H9 (cell line): ENCODE results near the gene NOMO2. TPM values are rescaled to one million over a fixed set of nuclear protein-coding genes. Genes with fewer than 3 reads are reported as not detected.
"Not testable (repeated sequence)": the region's sequence is repeated elsewhere in the genome, so short reads cannot be mapped to it uniquely, and the experiment has no call there.

ENCODE experiments used
- DNase-seq: peaks from one replicate; pipeline ENCODE4 v3.0.0-alpha.2; 2017
- H2AFZ ChIP-seq: one replicate; pipeline ENCODE4 v1.6.1; 2013; ENCODE audit warnings: mild to moderate bottlenecking, low read length, control low read depth, moderate library complexity
- H2AK5ac ChIP-seq: 2 replicates; pipeline ENCODE4 v1.6.1; 2013; ENCODE audit warnings: low read length, control low read depth, mixed read lengths; ENCODE audit not compliant: insufficient read length
- H2BK120ac ChIP-seq: one replicate; pipeline ENCODE4 v1.6.1; 2013; ENCODE audit warnings: low read depth, mild to moderate bottlenecking, low read length, control low read depth, inconsistent platforms; ENCODE audit not compliant: poor library complexity, severe bottlenecking
- H2BK12ac ChIP-seq: 2 replicates; pipeline ENCODE4 v1.6.1; 2013; ENCODE audit warnings: low read length, control low read depth, mixed read lengths, low read depth; ENCODE audit not compliant: insufficient read length
- H2BK15ac ChIP-seq: 2 replicates; pipeline ENCODE4 v1.6.1; 2013; ENCODE audit warnings: low read depth, low read length, control low read depth
- H2BK20ac ChIP-seq: one replicate; pipeline ENCODE4 v1.6.1; 2013; ENCODE audit warnings: low read depth, mild to moderate bottlenecking, low read length, control low read depth, inconsistent platforms; ENCODE audit not compliant: poor library complexity, severe bottlenecking
- H2BK5ac ChIP-seq: 2 replicates; pipeline ENCODE4 v1.6.1; 2013; ENCODE audit warnings: low read length, control low read depth, mixed read lengths; ENCODE audit not compliant: insufficient read length
- H3K14ac ChIP-seq: 2 replicates; pipeline ENCODE4 v1.6.1; 2013; ENCODE audit warnings: low read length, control low read depth; ENCODE audit not compliant: insufficient read depth
- H3K18ac ChIP-seq: 2 replicates; pipeline ENCODE4 v1.6.1; 2013; ENCODE audit warnings: low read depth, mild to moderate bottlenecking, mixed read lengths, low read length, control low read depth; ENCODE audit not compliant: insufficient read length
- H3K23ac ChIP-seq: 2 replicates; pipeline ENCODE4 v1.6.1; 2013; ENCODE audit warnings: low read length, control low read depth, mixed read lengths, low read depth; ENCODE audit not compliant: insufficient read length
- H3K23me2 ChIP-seq: 2 replicates; pipeline ENCODE4 v1.6.1; 2013; ENCODE audit warnings: low read depth, mild to moderate bottlenecking, mixed read lengths, low read length, control low read depth; ENCODE audit not compliant: insufficient read length, poor library complexity, severe bottlenecking
- H3K27ac ChIP-seq: 2 replicates; pipeline ENCODE4 v1.5.1; 2013; ENCODE audit warnings: low read length, control low read depth, mixed read lengths, low read depth; ENCODE audit not compliant: insufficient read length
- H3K27me3 ChIP-seq: 2 replicates; pipeline ENCODE4 v1.6.1; 2013; ENCODE audit warnings: low read length, control low read depth, inconsistent platforms; ENCODE audit not compliant: insufficient read depth
- H3K4ac ChIP-seq: 2 replicates; pipeline ENCODE4 v1.6.1; 2013; ENCODE audit warnings: low read depth, mild to moderate bottlenecking, control low read depth, inconsistent platforms, low read length, moderate library complexity
- H3K4me1 ChIP-seq: 2 replicates; pipeline ENCODE4 v1.6.1; 2013; ENCODE audit warnings: low read length, control low read depth, inconsistent platforms; ENCODE audit not compliant: insufficient read depth
- H3K4me2 ChIP-seq: 2 replicates; pipeline ENCODE4 v1.6.1; 2013; ENCODE audit warnings: low read length, control low read depth, mixed read lengths; ENCODE audit not compliant: insufficient read length, insufficient read depth
- H3K56ac ChIP-seq: 2 replicates; pipeline ENCODE4 v1.6.1; 2013; ENCODE audit warnings: low read depth, mild to moderate bottlenecking, mixed read lengths, low read length, control low read depth; ENCODE audit not compliant: insufficient read length
- H3K79me1 ChIP-seq: 2 replicates; pipeline ENCODE4 v1.6.1; 2013; ENCODE audit warnings: low read depth, mild to moderate bottlenecking, moderate library complexity, low read length, control low read depth, inconsistent platforms; ENCODE audit not compliant: insufficient read depth, poor library complexity, severe bottlenecking
- H3K79me2 ChIP-seq: 2 replicates; pipeline ENCODE4 v1.6.1; 2013; ENCODE audit warnings: low read length, control low read depth, inconsistent platforms; ENCODE audit not compliant: insufficient read depth
- H3K9ac ChIP-seq: 2 replicates; pipeline ENCODE4 v1.6.1; 2013; ENCODE audit warnings: low read length, control low read depth, mixed read lengths; ENCODE audit not compliant: insufficient read length; ENCODE audit errors: extremely low read depth
- H3K9me3 ChIP-seq: one replicate; pipeline ENCODE4 v1.6.1; 2013; ENCODE audit warnings: low read depth, low read length, inconsistent platforms; ENCODE audit not compliant: control insufficient read depth
- H3T11ph ChIP-seq: one replicate; pipeline ENCODE4 v1.6.1; 2013; ENCODE audit warnings: mild to moderate bottlenecking, low read length, control low read depth, inconsistent platforms
- H4K20me1 ChIP-seq: one replicate; pipeline ENCODE4 v1.6.1; 2013; ENCODE audit not compliant: control insufficient read depth, insufficient read length, insufficient read depth
- H4K5ac ChIP-seq: 2 replicates; pipeline ENCODE4 v1.6.1; 2013; ENCODE audit warnings: low read depth, mild to moderate bottlenecking, mixed read lengths, low read length, control low read depth; ENCODE audit not compliant: insufficient read length
- H4K8ac ChIP-seq: replicated peaks from 2 replicates; pipeline ENCODE4 v1.6.1; 2013; ENCODE audit warnings: low read length, control low read depth, mixed read lengths, low read depth; ENCODE audit not compliant: insufficient read length
- H4K91ac ChIP-seq: 2 replicates; pipeline ENCODE4 v1.6.1; 2013; ENCODE audit warnings: low read depth, mild to moderate bottlenecking, moderate library complexity, mixed read lengths, low read length, control low read depth; ENCODE audit not compliant: insufficient read length
- H3K27ac Mint-ChIP-seq, 3 experiments: 2 replicates in 2 of 3; 3 replicates in 1 of 3; pipeline ENCODE4 v1.8.0; 2020 to 2021; ENCODE audit warnings: mixed read lengths in 3 of 3, mild to moderate bottlenecking in 1 of 3, moderate library complexity in 1 of 3
- H3K27me3 Mint-ChIP-seq: 2 replicates; pipeline ENCODE4 v1.8.0; 2021; ENCODE audit warnings: low read depth, mild to moderate bottlenecking, moderate library complexity, mixed read lengths
- H3K36me3 Mint-ChIP-seq, 3 experiments: 2 replicates in 2 of 3; 3 replicates in 1 of 3; pipeline ENCODE4 v1.8.0; 2020 to 2021; ENCODE audit warnings: low read depth in 3 of 3, mixed read lengths in 3 of 3; ENCODE audit not compliant: insufficient read depth in 1 of 3
- H3K4me1 Mint-ChIP-seq, 2 experiments: 2 replicates each; pipeline ENCODE4 v1.8.0; 2020; ENCODE audit warnings: mixed read lengths in 2 of 2
- H3K4me3 Mint-ChIP-seq, 2 experiments: 2 replicates in 1 of 2; 3 replicates in 1 of 2; pipeline ENCODE4 v1.8.0; 2020 to 2021; ENCODE audit warnings: mild to moderate bottlenecking in 2 of 2, mixed read lengths in 2 of 2, moderate library complexity in 1 of 2
- H3K9me3 Mint-ChIP-seq, 2 experiments: 2 replicates in 1 of 2; 3 replicates in 1 of 2; pipeline ENCODE4 v1.8.0; 2020; ENCODE audit warnings: mild to moderate bottlenecking in 2 of 2, mixed read lengths in 2 of 2, moderate library complexity in 1 of 2
- WGBS: extraction: QIAGEN DNeasy Blood & Tissue Kit; methylation state at CpG from one replicate; pipeline ENCODE4 v1.1.7; 2013; ENCODE audit warnings: missing lambda C conversion rate, low lambda C conversion rate, mixed read lengths; ENCODE audit not compliant: insufficient read length; ENCODE audit errors: extremely low coverage; 5-methylcytosine and 5-hydroxymethylcytosine counted together
- total RNA-seq: library from RNA; stranded (reverse); gene quantifications from 2 replicates; pipeline ENCODE4 v1.2.1, GENCODE V29; 2021

NOMO2 gene
- total RNA-seq, 1 experiment from 2014 or later: 100 TPM

DNA sequence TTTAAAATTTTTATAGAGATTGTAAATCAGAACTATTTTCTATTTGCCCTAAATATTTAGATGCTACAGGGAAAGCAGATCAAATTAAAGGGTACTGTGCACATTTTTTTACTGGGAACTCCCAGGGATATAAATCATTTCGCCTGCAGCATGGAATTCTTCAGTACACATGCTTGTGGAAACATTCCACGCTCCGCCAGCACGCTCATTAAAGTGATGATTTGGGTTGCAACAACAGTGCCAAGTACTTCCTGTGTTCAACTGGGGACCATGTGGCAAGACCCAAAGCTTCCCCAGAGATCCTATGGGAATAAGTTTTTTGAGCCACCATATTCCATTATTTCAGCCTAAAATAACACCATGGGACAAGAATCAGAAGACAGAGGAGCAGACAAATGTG, 35.4 kb upstream of the NOMO2 start:
- not testable (repeated sequence) for H3K79me1 ChIP-seq, H3T11ph ChIP-seq, H3K4me2 ChIP-seq, H3K27me3 Mint-ChIP-seq, H3K56ac ChIP-seq, H3K4ac ChIP-seq, H2BK20ac ChIP-seq, H3K9ac ChIP-seq, DNase-seq, H3K36me3 Mint-ChIP-seq, H4K91ac ChIP-seq, H3K14ac ChIP-seq, H3K9me3 Mint-ChIP-seq, H3K9me3 ChIP-seq, H3K4me1 Mint-ChIP-seq, H3K27ac ChIP-seq, H4K8ac ChIP-seq, H3K18ac ChIP-seq, H2AK5ac ChIP-seq, H3K79me2 ChIP-seq, H3K23me2 ChIP-seq, H3K27me3 ChIP-seq, H3K4me1 ChIP-seq, H3K27ac Mint-ChIP-seq, H2AFZ ChIP-seq, H2BK12ac ChIP-seq, H2BK120ac ChIP-seq, H4K5ac ChIP-seq, H2BK5ac ChIP-seq, H4K20me1 ChIP-seq, H2BK15ac ChIP-seq, H3K4me3 Mint-ChIP-seq, H3K23ac ChIP-seq
- WGBS: no CpG with 5 or more reads among the region's 4 CpGs

- H3K18ac ChIP-seq, H3K4me1 Mint-ChIP-seq, H2BK5ac ChIP-seq, H3K23me2 ChIP-seq, H3K23ac ChIP-seq, H3K27ac Mint-ChIP-seq, H3K14ac ChIP-seq, H2BK20ac ChIP-seq, H3K27me3 ChIP-seq, H3K79me2 ChIP-seq, H4K5ac ChIP-seq, H2BK15ac ChIP-seq, H3K4ac ChIP-seq, H3K4me3 Mint-ChIP-seq, H3K27ac ChIP-seq, H3K9me3 ChIP-seq, H3K79me1 ChIP-seq, H3K4me1 ChIP-seq, H3K36me3 Mint-ChIP-seq, DNase-seq, H2BK120ac ChIP-seq, H4K91ac ChIP-seq, H3K27me3 Mint-ChIP-seq, H3T11ph ChIP-seq, H2AK5ac ChIP-seq, H2BK12ac ChIP-seq, H4K8ac ChIP-seq, H4K20me1 ChIP-seq, H3K9me3 Mint-ChIP-seq, H3K56ac ChIP-seq, H2AFZ ChIP-seq, H3K4me2 ChIP-seq, H3K9ac ChIP-seq: not testable (repeated sequence)
- no CpG with 5 or more reads among the region's 11 CpGs for WGBS
These were observed 33.9 kb upstream of the NOMO2 start for GRCh38 chr16:18595796-18596195.
